Gastrocnemius medialis (tissue), 4 donors: ENCODE measurements around the gene LHX2. TPM values are rescaled to one million over a fixed set of nuclear protein-coding genes. Genes with fewer than 3 reads are reported as not detected.

Experiments used
- ATAC-seq, 2 donors: fragments of 150-250 bp; one replicate each; pipeline ENCODE4 v1.9.1; 2016
- DNase-seq, 2 donors: peaks; one replicate each; pipeline ENCODE4 v3.0.0-alpha.2; 2019
- H3K27ac ChIP-seq, 4 donors: fragments of 200-600 bp; sonication (generic); 1 replicate in 1 of 4; 2 replicates in 3 of 4; pipeline ENCODE4 v1.5.1; 2016 to 2018; ENCODE audit warnings: mild to moderate bottlenecking in 2 of 4, moderate library complexity in 1 of 4
- H3K27me3 ChIP-seq, 3 donors: fragments of 200-600 bp; sonication (generic) in 2 of 3; 1 replicate in 1 of 3; 2 replicates in 2 of 3; pipeline versions ENCODE4 v1.5.1 to v1.6.0; 2016 to 2019; ENCODE audit warnings: mild to moderate bottlenecking in 1 of 3, moderate library complexity in 1 of 3
- H3K36me3 ChIP-seq, 2 donors: fragments of 200-600 bp; sonication (generic) in 1 of 2; one replicate each; pipeline ENCODE4 v1.5.1; 2017 to 2018
- H3K4me1 ChIP-seq, 2 donors: fragments of 200-600 bp; sonication (generic) in 1 of 2; one replicate each; pipeline ENCODE4 v1.5.1; 2016 to 2017; ENCODE audit warnings: mild to moderate bottlenecking in 2 of 2
- H3K4me3 ChIP-seq, 4 donors: fragments of 200-600 bp; sonication (generic) in 3 of 4; 1 replicate in 1 of 4; 2 replicates in 3 of 4; pipeline ENCODE4 v1.5.1; 2016 to 2019; ENCODE audit warnings: mild to moderate bottlenecking in 2 of 4
- H3K9me3 ChIP-seq, 3 donors: fragments of 200-600 bp; sonication (generic) in 2 of 3; 1 replicate in 1 of 3; 2 replicates in 2 of 3; pipeline ENCODE4 v1.5.1; 2016 to 2019
- CTCF ChIP-seq, 5 experiments: fragments of 450-650 bp in 3 of 5; fragments of 200-600 bp in 2 of 5; sonication (generic) in 2 of 5; IDR thresholded peaks in 4 of 5; conservative IDR thresholded peaks in 1 of 5; 1 replicate in 4 of 5; 2 replicates in 1 of 5; pipeline ENCODE4 v1.5.1; 2016 to 2019; ENCODE audit warnings: antibody characterized with exemption in 5 of 5, mild to moderate bottlenecking in 3 of 5, moderate library complexity in 3 of 5
- POLR2A ChIP-seq, 2 donors: fragments of 450-650 bp; IDR thresholded peaks; one replicate each; pipeline ENCODE4 v1.6.1; 2017; ENCODE audit warnings: antibody characterized with exemption in 2 of 2, mild to moderate bottlenecking in 2 of 2, moderate library complexity in 2 of 2
- in situ Hi-C, 4 donors: fragments of 200-750 bp; cut with MboI; loops; one replicate each; pipeline versions ENCODE4 v1.15.0 to v1.8.0; 2017; ENCODE audit warnings: low sequenced_read_pairs in 4 of 4
- intact Hi-C: fragments of 100-400 bp; cut with DNase I; formaldehyde crosslinking; loops from one replicate; pipeline ENCODE4 v1.15.1; 2023; ENCODE audit warnings: low total_unique reads
- total RNA-seq, 4 donors: library from RNA; depleted of rRNA; stranded (reverse); fragments of >200 nt; gene quantifications; one replicate each; pipeline versions ENCODE4 v1.1.0 to v1.2.3, GENCODE V29; 2016

Gene LHX2
- total RNA-seq, 4 donors from 2014 or later, result not detected

DNA sequence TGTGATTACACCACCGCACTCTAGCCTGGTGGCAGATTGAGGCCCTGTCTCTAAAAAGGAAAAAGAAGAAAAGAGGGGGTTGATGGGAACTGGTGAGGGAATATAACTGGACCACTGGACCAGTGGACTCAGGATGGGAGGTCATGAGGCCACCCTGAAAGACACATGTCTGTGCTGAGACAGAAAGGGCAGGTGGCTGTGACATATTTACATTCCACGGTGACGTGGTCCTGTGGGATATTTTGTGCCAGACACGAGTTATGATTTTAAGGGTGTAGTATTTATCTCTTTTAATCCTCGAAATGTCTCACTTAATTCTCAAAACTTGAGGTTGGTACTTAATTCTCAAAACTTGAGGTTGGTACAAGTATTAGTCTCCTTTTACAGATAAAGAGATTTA, 32.9 kb downstream of the LHX2 start:
- peaks cover 6 to 21% of the 10 kb centered on the region in 2 donors for H3K4me1 ChIP-seq
- no peak for ATAC-seq
- in situ Hi-C loops, result loop anchor here in 3 of 4 donors (5.0 to 25.0 kb wide), 4 partner anchors 307 to 507 kb away; no protein-coding TSS in a partner anchor
- no peaks in the 10 kb centered on the region for H3K9me3 ChIP-seq
- H3K27ac ChIP-seq, result no peak overlapping the region
- no peak overlapping the region for H3K4me3 ChIP-seq
- no peak for DNase-seq
- H3K27me3 ChIP-seq, result peaks cover 13 to 34% (median 33%) of the 10 kb centered on the region in 3 donors
- H3K36me3 ChIP-seq, result no peaks in the 10 kb centered on the region
- TF ChIP-seq CTCF (IDR thresholded peaks at IDR 0.05 in 4 of 5, conservative IDR thresholded peaks at IDR 0.05 in 1 of 5), result no peak
- TF ChIP-seq POLR2A (IDR thresholded peaks at IDR 0.05), result no peak
- intact Hi-C loops, result loop anchor here (10.0 kb wide), 1 partner anchor 640 kb away; no protein-coding TSS in a partner anchor

- no peak for DNase-seq
- Histone ChIP-seq H3K4me1 (peaks cover 6 to 21% of the 10 kb centered on the region in 2 donors), H3K27me3 (peaks cover 13 to 33% (median 27%) of the 10 kb centered on the region in 3 donors), H3K9me3 (no peaks in the 10 kb centered on the region), H3K4me3 (peak overlapping the region; percentile 51 to 57 (median 53)), H3K36me3 (no peaks in the 10 kb centered on the region), H3K27ac (no peak overlapping the region)
- peak in 1 of 2 donors; percentile 27 for ATAC-seq
- intact Hi-C loops, result loop anchor here (10.0 kb wide), 1 partner anchor 640 kb away; no protein-coding TSS in a partner anchor
- in situ Hi-C loops, result loop anchor here in 2 of 4 donors (10.0 to 25.0 kb wide), 3 partner anchors 308 to 508 kb away; no protein-coding TSS in a partner anchor
- TF ChIP-seq POLR2A (IDR thresholded peaks at IDR 0.05) (no peak), CTCF (IDR thresholded peaks at IDR 0.05 in 4 of 5, conservative IDR thresholded peaks at IDR 0.05 in 1 of 5) (no peak)
Observed at GRCh38 chr9:124045076-124045829, 33.7 kb downstream of the LHX2 start.

DNA sequence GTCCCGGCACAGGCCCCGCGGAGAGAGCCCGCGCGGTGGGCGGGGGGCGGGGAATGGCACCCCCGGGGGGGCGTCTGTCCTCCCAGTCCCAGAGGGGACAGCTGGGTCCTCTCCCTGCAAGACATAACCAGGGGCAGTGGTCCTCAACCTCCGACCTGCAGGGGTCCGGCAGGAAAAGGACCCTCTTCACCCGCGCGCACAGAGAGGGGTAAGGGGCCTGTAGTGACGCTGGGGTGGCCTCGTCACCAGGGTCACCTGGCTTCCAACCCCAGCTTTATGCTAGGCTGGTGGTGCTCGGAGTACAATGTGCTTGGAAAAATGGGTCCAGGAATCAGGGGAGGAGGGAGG, 34.2 kb downstream of the LHX2 start:
- ATAC-seq, result no peak

GRCh38 chr9:124046189-124046588, 34.6 kb downstream of the LHX2 start:
- intact Hi-C loops, result loop anchor here (10.0 kb wide), 1 partner anchor 641 kb away; no protein-coding TSS in a partner anchor
- H3K36me3 ChIP-seq, result no peaks in the 10 kb centered on the region
- H3K4me3 ChIP-seq, result no peak overlapping the region
- peaks cover 10 to 32% (median 25%) of the 10 kb centered on the region in 3 donors for H3K27me3 ChIP-seq
- no peak for DNase-seq
- H3K9me3 ChIP-seq, result no peaks in the 10 kb centered on the region
- in situ Hi-C loops, result loop anchor here in 2 of 4 donors (10.0 to 25.0 kb wide), 3 partner anchors 309 to 509 kb away; no protein-coding TSS in a partner anchor
- no peak for ATAC-seq
- no peak for TF ChIP-seq POLR2A (IDR thresholded peaks at IDR 0.05)
- TF ChIP-seq CTCF (IDR thresholded peaks at IDR 0.05 in 4 of 5, conservative IDR thresholded peaks at IDR 0.05 in 1 of 5), result no peak
- H3K4me1 ChIP-seq, result peaks cover 6 to 13% of the 10 kb centered on the region in 2 donors
- H3K27ac ChIP-seq, result no peak overlapping the region

More for the DNA sequence above, 34.2 kb downstream of the LHX2 start:
- no peaks in the 10 kb centered on the region for H3K9me3 ChIP-seq
- TF ChIP-seq POLR2A (IDR thresholded peaks at IDR 0.05) (no peak), CTCF (IDR thresholded peaks at IDR 0.05 in 4 of 5, conservative IDR thresholded peaks at IDR 0.05 in 1 of 5) (no peak)
- peaks cover 6 to 16% of the 10 kb centered on the region in 2 donors for H3K4me1 ChIP-seq
- peak overlapping the region; percentile 51 to 57 (median 53) for H3K4me3 ChIP-seq
- no peak for DNase-seq
- no peaks in the 10 kb centered on the region for H3K36me3 ChIP-seq
- H3K27ac ChIP-seq, result no peak overlapping the region
- in situ Hi-C loops, result loop anchor here in 2 of 4 donors (10.0 to 25.0 kb wide), 3 partner anchors 309 to 509 kb away; no protein-coding TSS in a partner anchor
- peaks cover 10 to 33% (median 26%) of the 10 kb centered on the region in 3 donors for H3K27me3 ChIP-seq
- intact Hi-C loops, result loop anchor here (10.0 kb wide), 1 partner anchor 641 kb away; no protein-coding TSS in a partner anchor
